Upper lobe of left lung (tissue), 4 donors: ENCODE results near the gene ANO2.

Experiments
- CTCF ChIP-seq, 6 experiments: fragments of 450-650 bp in 4 of 6; fragments of 200-600 bp in 2 of 6; sonication (generic) in 2 of 6; IDR thresholded peaks; one replicate each; pipeline ENCODE4 v1.5.1; 2016 to 2019; ENCODE audit warnings: antibody characterized with exemption in 6 of 6
- POLR2A ChIP-seq, 4 donors: fragments of 450-650 bp; IDR thresholded peaks; one replicate each; pipeline ENCODE4 v1.5.1; 2016 to 2017; ENCODE audit warnings: antibody characterized with exemption in 4 of 4, mild to moderate bottlenecking in 2 of 4

GRCh38 chr12:5684989-5685388 lies 260.1 kb downstream of the ANO2 start:
- TF ChIP-seq POLR2A (IDR thresholded peaks at IDR 0.05) (no peak), CTCF (IDR thresholded peaks at IDR 0.05) (no peak)
